ENCODE results near the gene RNF213.
"Not testable (repeated sequence)": the region's sequence is repeated elsewhere in the genome, so short reads cannot be mapped to it uniquely, and the experiment has no call there.

The RNF213 gene

GRCh38 chr17:80264205-80265075 lies 3.8 kb downstream of the RNF213 start:
- no peak for TF ChIP-seq POLR2A (IDR thresholded peaks at IDR 0.05; ENCODE audit: low read depth, low read length)
- FAIRE-seq, result no peak
- no peak for DNase-seq (ENCODE audit: insufficient read length, low spot score)

GRCh38 chr17:80265205-80266068 lies 4.8 kb downstream of the RNF213 start:
- FAIRE-seq (no peak), DNase-seq (ENCODE audit: insufficient read length, low spot score) (no peak)
- no peak for TF ChIP-seq POLR2A (IDR thresholded peaks at IDR 0.05; ENCODE audit: low read depth, low read length)

- TF ChIP-seq POLR2A (IDR thresholded peaks at IDR 0.05; ENCODE audit: low read depth, low read length), result no peak
- FAIRE-seq (no peak), DNase-seq (ENCODE audit: insufficient read length, low spot score) (no peak)
These were observed 6.7 kb downstream of the RNF213 start for GRCh38 chr17:80267391-80267790.

GRCh38 chr17:80268427-80268826 lies 7.8 kb downstream of the RNF213 start:
- no peak for TF ChIP-seq POLR2A (IDR thresholded peaks at IDR 0.05; ENCODE audit: low read depth, low read length)
- FAIRE-seq, result no peak
- no peak for DNase-seq (ENCODE audit: insufficient read length, low spot score)

- no peak for FAIRE-seq
These were observed 8.8 kb downstream of the RNF213 start for GRCh38 chr17:80269405-80269807.

GRCh38 chr17:80270104-80270503 lies 9.5 kb downstream of the RNF213 start:
- no peak for TF ChIP-seq POLR2A (IDR thresholded peaks at IDR 0.05; ENCODE audit: low read depth, low read length)
- DNase-seq (ENCODE audit: insufficient read length, low spot score) (no peak), FAIRE-seq (no peak)

More at GRCh38 chr17:80269405-80269807, 8.8 kb downstream of the RNF213 start:
- no peak for TF ChIP-seq POLR2A (IDR thresholded peaks at IDR 0.05; ENCODE audit: low read depth, low read length)
- DNase-seq (ENCODE audit: insufficient read length, low spot score), result no peak

GRCh38 chr17:80270836-80271235 lies 10.2 kb downstream of the RNF213 start:
- no peak for DNase-seq (ENCODE audit: insufficient read length, low spot score)
- no peak for FAIRE-seq
- TF ChIP-seq POLR2A (IDR thresholded peaks at IDR 0.05; ENCODE audit: low read depth, low read length), result no peak

- TF ChIP-seq POLR2A (IDR thresholded peaks at IDR 0.05; ENCODE audit: low read depth, low read length), result no peak
- DNase-seq (ENCODE audit: insufficient read length, low spot score) (no peak), FAIRE-seq (no peak)
These were observed 11.7 kb downstream of the RNF213 start for GRCh38 chr17:80272366-80272765.

GRCh38 chr17:80274331-80274730 lies 13.7 kb downstream of the RNF213 start:
- DNase-seq (ENCODE audit: insufficient read length, low spot score), result no peak
- FAIRE-seq, result no peak
- no peak for TF ChIP-seq POLR2A (IDR thresholded peaks at IDR 0.05; ENCODE audit: low read depth, low read length)

GRCh38 chr17:80274871-80275449 lies 14.3 kb downstream of the RNF213 start:
- FAIRE-seq (no peak), DNase-seq (ENCODE audit: insufficient read length, low spot score) (no peak)
- TF ChIP-seq POLR2A (IDR thresholded peaks at IDR 0.05; ENCODE audit: low read depth, low read length), result no peak

- FAIRE-seq, result not testable (repeated sequence)
These were observed 15.2 kb downstream of the RNF213 start for GRCh38 chr17:80275857-80276256.

GRCh38 chr17:80277751-80278671 lies 17.4 kb downstream of the RNF213 start:
- peak; percentile 90 for DNase-seq (ENCODE audit: insufficient read length, low spot score)
- peak; percentile 40 for TF ChIP-seq POLR2A (IDR thresholded peaks at IDR 0.05; ENCODE audit: low read depth, low read length)
- no peak for FAIRE-seq

More at GRCh38 chr17:80275857-80276256, 15.2 kb downstream of the RNF213 start:
- DNase-seq (ENCODE audit: insufficient read length, low spot score), result not testable (repeated sequence)

GRCh38 chr17:80279895-80280294 lies 19.2 kb downstream of the RNF213 start:
- no peak for TF ChIP-seq POLR2A (IDR thresholded peaks at IDR 0.05; ENCODE audit: low read depth, low read length)
- DNase-seq (ENCODE audit: insufficient read length, low spot score) (no peak), FAIRE-seq (no peak)
